AG04449 (cell line): Measurements from ENCODE around the gene HSPB7.
A peak's percentile ranks its signal among the peaks of the same experiment; 100 is the strongest.

ENCODE experiments used
- CTCF ChIA-PET: fragments of 350-600 bp; formaldehyde crosslinking; extraction: SDS; loops from one replicate; lab custom pipeline; 2021; ENCODE audit warnings: antibody characterized with exemption; lab: Yijun Ruan, JAX
- POLR2A ChIA-PET: fragments of 400-600, 350-600 bp; formaldehyde crosslinking; extraction: SDS; loops from one replicate; lab custom pipeline; 2020; ENCODE audit warnings: antibody characterized with exemption, inconsistent platforms; lab: Yijun Ruan, JAX
- DNase-seq: peaks from one replicate; pipeline ENCODE4 v3.0.0-alpha.2; 2010; ENCODE audit warnings: low read depth, low spot score
- H3K4me3 ChIP-seq: 2 replicates; pipeline ENCODE4 v1.5.1; 2011; ENCODE audit warnings: low read depth, mild to moderate bottlenecking, control low read depth, low read length
- CTCF ChIP-seq: IDR thresholded peaks from one replicate; pipeline ENCODE4 v1.5.1; 2011; ENCODE audit warnings: mild to moderate bottlenecking, moderate library complexity, low read length, control low read depth, inconsistent platforms; ENCODE audit not compliant: insufficient read depth; ENCODE audit errors: missing control alignments

HSPB7 gene

GRCh38 chr1:15975358-15975804 is 42.5 kb downstream of the HSPB7 start:
- ChIA-PET POLR2A (interaction anchor here (0.7 to 1.3 kb wide), 5 partner anchors 8 to 26 kb away, joined by 3 to 5 read pairs (median 3); no protein-coding TSS in a partner anchor), CTCF (interaction anchor here (0.8 to 3.7 kb wide), 14 partner anchors 8 to 213 kb away, joined by 3 to 27 read pairs (median 5); no protein-coding TSS in a partner anchor)
- H3K4me3 ChIP-seq, result peak overlapping the region; percentile 76
- TF ChIP-seq CTCF, result peak; percentile 33
- DNase-seq, result no peak

GRCh38 chr1:15974855-15975254 is 43.0 kb downstream of the HSPB7 start:
- POLR2A ChIA-PET, result interaction anchor here (0.7 to 1.3 kb wide), 2 partner anchors 9 to 25 kb away, joined by 3 to 5 read pairs; no protein-coding TSS in a partner anchor
- TF ChIP-seq CTCF, result no peak
- H3K4me3 ChIP-seq, result peak overlapping the region; percentile 76
- DNase-seq, result no peak
- CTCF ChIA-PET, result interaction anchor here (0.8 to 3.7 kb wide), 8 partner anchors 9 to 183 kb away, joined by 3 to 27 read pairs (median 6); no protein-coding TSS in a partner anchor

- CTCF ChIA-PET, result interaction anchor here (1.3 kb wide), 1 partner anchor 21 kb away, joined by 5 read pairs; no protein-coding TSS in a partner anchor
- POLR2A ChIA-PET, result no interaction called here
- no peak overlapping the region for H3K4me3 ChIP-seq
- no peak for DNase-seq
- no peak for TF ChIP-seq CTCF
Measured at GRCh38 chr1:15973772-15974171, 44.1 kb downstream of the HSPB7 start.

GRCh38 chr1:15972409-15972808 is 45.4 kb downstream of the HSPB7 start:
- no peak overlapping the region for H3K4me3 ChIP-seq
- CTCF ChIA-PET, result interaction anchor here (1.2 to 2.2 kb wide), 5 partner anchors 9 to 180 kb away, joined by 3 to 8 read pairs (median 5); no protein-coding TSS in a partner anchor
- POLR2A ChIA-PET, result no interaction called here
- TF ChIP-seq CTCF, result no peak
- no peak for DNase-seq

- DNase-seq, result no peak
- no peak for TF ChIP-seq CTCF
- ChIA-PET POLR2A (no interaction called here), CTCF (no interaction called here)
- H3K4me3 ChIP-seq, result no peak overlapping the region
Measured at GRCh38 chr1:15970911-15971310, 46.9 kb downstream of the HSPB7 start.

GRCh38 chr1:15969321-15969880 is 48.4 kb downstream of the HSPB7 start:
- CTCF ChIA-PET, result interaction anchor here (1.1 to 2.5 kb wide), 3 partner anchors 11 to 178 kb away, joined by 4 to 17 read pairs (median 4); no protein-coding TSS in a partner anchor
- TF ChIP-seq CTCF, result no peak
- no peak overlapping the region for H3K4me3 ChIP-seq
- no peak for DNase-seq
- POLR2A ChIA-PET, result no interaction called here
